OCI-LY7 (cell line): Measurements from ENCODE around the gene RANBP17. TPM values are rescaled to one million over a fixed set of nuclear protein-coding genes. Genes with fewer than 3 reads are reported as not detected.
A peak's percentile ranks its signal among the peaks of the same experiment; 100 is the strongest.

Source experiments
- BruUV-seq: library from RNA; stranded (reverse); fragments of 400-500 nt; replicated peaks from 2 replicates; lab custom pipeline; 2021; lab: Mats Ljungman, UMichigan
- CTCF ChIA-PET: fragments of 300-600 bp; sonication (Branson Sonifier 250); formaldehyde crosslinking; loops from one replicate; lab custom pipeline; 2022; ENCODE audit warnings: antibody characterized with exemption; ENCODE audit not compliant: unreplicated experiment; lab: Charles Lee
- POLR2A ChIA-PET: fragments of 300-600 bp; sonication (Branson Sonifier 250); formaldehyde crosslinking; loops from one replicate; lab custom pipeline; 2022; ENCODE audit warnings: antibody characterized with exemption; lab: Charles Lee
- DNase-seq: peaks from one replicate; pipeline ENCODE4 v3.0.0-alpha.2; 2015; ENCODE audit warnings: low spot score
- H2AFZ ChIP-seq: fragments of 200-600 bp; sonication (generic), shearing (Covaris generic); 2 replicates; pipeline ENCODE4 v1.6.1; 2014; ENCODE audit warnings: mild to moderate bottlenecking, antibody characterized with exemption, low read length, moderate library complexity
- H3K27ac ChIP-seq: fragments of 200-600 bp; sonication (generic); 2 replicates; pipeline ENCODE4 v1.5.1; 2014; ENCODE audit warnings: mixed run types, low read depth, mild to moderate bottlenecking, moderate library complexity, low read length, inconsistent platforms; ENCODE audit not compliant: poor library complexity, severe bottlenecking
- H3K36me3 ChIP-seq: fragments of 200-600 bp; sonication (generic); 2 replicates; pipeline ENCODE4 v1.6.1; 2014; ENCODE audit warnings: mild to moderate bottlenecking, antibody characterized with exemption, low read length, moderate library complexity, mixed read lengths; ENCODE audit not compliant: insufficient read depth
- H3K4me1 ChIP-seq: fragments of 200-600 bp; sonication (generic); 2 replicates; pipeline ENCODE4 v1.5.1; 2014; ENCODE audit warnings: mild to moderate bottlenecking, low read length; ENCODE audit not compliant: insufficient read depth, poor library complexity, severe bottlenecking
- H3K4me2 ChIP-seq: fragments of 200-600 bp; sonication (generic); 2 replicates; pipeline ENCODE4 v1.6.1; 2014; ENCODE audit warnings: mild to moderate bottlenecking, low read length
- H3K4me3 ChIP-seq: fragments of 200-600 bp; sonication (generic); 2 replicates; pipeline ENCODE4 v1.5.1; 2014; ENCODE audit warnings: mild to moderate bottlenecking, low read depth, low read length; ENCODE audit not compliant: poor library complexity, severe bottlenecking
- H3K79me2 ChIP-seq: fragments of 200-600 bp; sonication (generic); 2 replicates; pipeline ENCODE4 v1.6.1; 2016; ENCODE audit warnings: low read depth, mild to moderate bottlenecking, low read length, moderate library complexity, mixed read lengths; ENCODE audit not compliant: insufficient read depth
- H3K9me2 ChIP-seq: fragments of 200-600 bp; sonication (generic); 2 replicates; pipeline ENCODE4 v1.6.1; 2016; ENCODE audit warnings: mild to moderate bottlenecking, low read length, mixed read lengths; ENCODE audit not compliant: insufficient read depth
- H3K9me3 ChIP-seq: fragments of 200-600 bp; sonication (generic); 2 replicates; pipeline ENCODE4 v1.6.1; 2014; ENCODE audit warnings: mild to moderate bottlenecking, mixed run types, low read length, mixed read lengths
- H4K20me1 ChIP-seq: fragments of 200-600 bp; sonication (generic); 2 replicates; pipeline ENCODE4 v1.6.1; 2014; ENCODE audit warnings: mild to moderate bottlenecking, antibody characterized with exemption, low read length, moderate library complexity, mixed read lengths; ENCODE audit not compliant: insufficient read depth
- EZH2phosphoT487 ChIP-seq: fragments of 200-600 bp; sonication (generic); IDR thresholded peaks from 2 replicates; pipeline ENCODE4 v1.6.1; 2018; ENCODE audit warnings: low read depth, borderline replicate concordance, mild to moderate bottlenecking, mixed run types, antibody characterized with exemption, low read length, moderate library complexity, mixed read lengths
- intact Hi-C: fragments of 100-400 bp; cut with micrococcal nuclease; formaldehyde crosslinking; loops from one replicate; pipeline ENCODE4 v1.10.0; 2022; ENCODE audit not compliant: unreplicated experiment
- total RNA-seq, 2 experiments: library from RNA; depleted of rRNA in 1 of 2; stranded (reverse); fragments of >200 nt in 1 of 2; shearing (Covaris generic) in 1 of 2; gene quantifications; 2 replicates each; pipeline ENCODE4 v1.2.3, GENCODE V29; 2014 to 2022
- TF ChIP-seq, protein P1 (sequence below): fragments of 200-600 bp; sonication (generic); conservative IDR thresholded peaks from 2 replicates; pipeline ENCODE4 v1.5.1; 2014; ENCODE audit warnings: mild to moderate bottlenecking, antibody characterized with exemption, low read length, moderate library complexity, mixed read lengths

RANBP17 gene
- total RNA-seq, 2 experiments from 2014 or later: not detected

DNA sequence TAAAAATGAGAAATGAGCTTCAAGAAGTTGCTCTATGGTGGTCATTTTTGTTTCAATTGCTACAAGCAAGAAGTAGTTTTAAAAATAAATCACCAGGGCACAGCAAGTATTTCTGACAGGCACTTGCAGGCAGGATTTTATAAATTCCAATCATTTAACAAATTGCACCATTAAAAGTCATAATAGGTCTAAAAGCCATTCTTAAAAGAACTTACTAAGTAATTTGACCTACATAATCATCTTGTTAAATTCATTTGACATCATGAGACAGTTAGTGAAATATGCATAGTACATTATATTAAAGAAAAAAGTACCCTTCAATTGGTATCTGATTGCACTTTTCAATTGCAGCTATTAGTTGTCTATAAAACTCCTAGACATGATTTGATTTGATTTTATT is 478.2 kb downstream of the RANBP17 start:
- no peak overlapping the region for H3K4me3 ChIP-seq
- intact Hi-C loops: no loop called here
- H4K20me1 ChIP-seq: no peaks in the 10 kb centered on the region
- H2AFZ ChIP-seq: no peak overlapping the region
- no peaks in the 10 kb centered on the region for H3K79me2 ChIP-seq
- H3K4me1 ChIP-seq: no peaks in the 10 kb centered on the region
- H3K36me3 ChIP-seq: no peaks in the 10 kb centered on the region
- BruUV-seq: no TSS peak
- POLR2A ChIA-PET: interaction anchor here (1.3 kb wide), 1 partner anchor 10 kb away, joined by 4 read pairs; no protein-coding TSS in a partner anchor
- TF ChIP-seq, protein P1, sequence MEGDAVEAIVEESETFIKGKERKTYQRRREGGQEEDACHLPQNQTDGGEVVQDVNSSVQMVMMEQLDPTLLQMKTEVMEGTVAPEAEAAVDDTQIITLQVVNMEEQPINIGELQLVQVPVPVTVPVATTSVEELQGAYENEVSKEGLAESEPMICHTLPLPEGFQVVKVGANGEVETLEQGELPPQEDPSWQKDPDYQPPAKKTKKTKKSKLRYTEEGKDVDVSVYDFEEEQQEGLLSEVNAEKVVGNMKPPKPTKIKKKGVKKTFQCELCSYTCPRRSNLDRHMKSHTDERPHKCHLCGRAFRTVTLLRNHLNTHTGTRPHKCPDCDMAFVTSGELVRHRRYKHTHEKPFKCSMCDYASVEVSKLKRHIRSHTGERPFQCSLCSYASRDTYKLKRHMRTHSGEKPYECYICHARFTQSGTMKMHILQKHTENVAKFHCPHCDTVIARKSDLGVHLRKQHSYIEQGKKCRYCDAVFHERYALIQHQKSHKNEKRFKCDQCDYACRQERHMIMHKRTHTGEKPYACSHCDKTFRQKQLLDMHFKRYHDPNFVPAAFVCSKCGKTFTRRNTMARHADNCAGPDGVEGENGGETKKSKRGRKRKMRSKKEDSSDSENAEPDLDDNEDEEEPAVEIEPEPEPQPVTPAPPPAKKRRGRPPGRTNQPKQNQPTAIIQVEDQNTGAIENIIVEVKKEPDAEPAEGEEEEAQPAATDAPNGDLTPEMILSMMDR: no peak
- TF ChIP-seq EZH2phosphoT487: no peak
- no peak for DNase-seq
- CTCF ChIA-PET: no interaction called here
- no peak overlapping the region for H3K4me2 ChIP-seq
- H3K27ac ChIP-seq: no peak overlapping the region
- no peaks in the 10 kb centered on the region for H3K9me3 ChIP-seq
- H3K9me2 ChIP-seq: no peaks in the 10 kb centered on the region

- no TSS peak for BruUV-seq
- H3K79me2 ChIP-seq: no peaks in the 10 kb centered on the region
- H3K27ac ChIP-seq: no peak overlapping the region
- H3K4me2 ChIP-seq: no peak overlapping the region
- DNase-seq: no peak
- no peak overlapping the region for H2AFZ ChIP-seq
- H3K4me1 ChIP-seq: no peaks in the 10 kb centered on the region
- no peaks in the 10 kb centered on the region for H4K20me1 ChIP-seq
- H3K36me3 ChIP-seq: no peaks in the 10 kb centered on the region
- no peaks in the 10 kb centered on the region for H3K9me2 ChIP-seq
- TF ChIP-seq, protein P1: no peak
- TF ChIP-seq EZH2phosphoT487: no peak
- no peaks in the 10 kb centered on the region for H3K9me3 ChIP-seq
- ChIA-PET POLR2A (interaction anchor here (0.6 to 1.3 kb wide), 2 partner anchors 10 to 48 kb away, joined by 3 to 4 read pairs; no protein-coding TSS in a partner anchor), CTCF (no interaction called here)
- H3K4me3 ChIP-seq: no peak overlapping the region
- intact Hi-C loops: no loop called here
Measured at GRCh38 chr5:171340491-171340890, 478.7 kb downstream of the RANBP17 start.

DNA sequence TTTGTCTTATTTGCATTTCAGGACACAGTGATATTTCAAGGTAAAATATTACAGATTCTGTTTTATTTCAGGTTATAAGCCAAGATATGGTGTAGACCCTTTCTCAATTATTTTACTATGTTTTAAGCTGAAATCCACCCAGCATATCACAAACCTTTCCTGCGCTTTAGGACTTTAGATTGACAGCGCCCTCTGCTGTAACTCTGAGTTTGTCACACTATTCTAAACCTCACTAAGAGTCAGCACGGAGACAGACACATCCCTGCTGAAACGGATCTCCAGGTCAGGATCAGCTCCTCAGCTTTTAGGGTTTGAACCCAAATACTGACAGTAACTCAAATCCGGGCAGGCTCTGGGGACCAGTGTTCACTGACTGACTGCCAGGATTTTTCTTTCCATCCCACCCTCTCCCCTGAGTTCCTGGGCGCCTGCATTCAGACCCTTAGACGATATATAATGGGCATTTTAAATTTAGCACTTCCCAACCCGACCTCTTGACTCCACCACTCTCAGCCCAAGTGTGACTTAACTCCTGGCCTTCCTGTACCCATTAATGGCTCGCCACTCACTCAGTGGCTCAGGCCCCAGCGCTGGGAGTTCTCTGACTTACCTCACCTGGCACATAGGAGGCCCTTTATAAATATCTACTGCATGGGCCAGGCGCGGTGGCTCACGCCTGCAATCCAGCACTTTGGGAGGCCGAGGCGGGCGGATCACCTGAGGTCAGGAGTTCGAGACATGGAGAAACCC is 480.7 kb downstream of the RANBP17 start:
- intact Hi-C loops: loop anchor here (2.0 kb wide), 1 partner anchor 598 kb away; no protein-coding TSS in a partner anchor
- no TSS peak for BruUV-seq
- H2AFZ ChIP-seq: no peak overlapping the region
- H3K79me2 ChIP-seq: no peaks in the 10 kb centered on the region
- H4K20me1 ChIP-seq: no peaks in the 10 kb centered on the region
- CTCF ChIA-PET: interaction anchor here (0.6 kb wide), 1 partner anchor 592 kb away, joined by 4 read pairs; no protein-coding TSS in a partner anchor
- H3K9me3 ChIP-seq: no peaks in the 10 kb centered on the region
- no peak overlapping the region for H3K4me2 ChIP-seq
- H3K9me2 ChIP-seq: no peaks in the 10 kb centered on the region
- no peaks in the 10 kb centered on the region for H3K4me1 ChIP-seq
- no peak overlapping the region for H3K27ac ChIP-seq
- H3K4me3 ChIP-seq: no peak overlapping the region
- H3K36me3 ChIP-seq: no peaks in the 10 kb centered on the region
- DNase-seq: peak; percentile 50
- no peak for TF ChIP-seq EZH2phosphoT487
- TF ChIP-seq, protein P1: peak; percentile 84
- POLR2A ChIA-PET: interaction anchor here (0.6 to 1.2 kb wide), 2 partner anchors 10 to 1078 kb away, joined by 3 to 8 read pairs; no protein-coding TSS in a partner anchor
